ENCODE data around the gene SF3A1.
"Not testable (repeated sequence)": the region's sequence is repeated elsewhere in the genome, so short reads cannot be mapped to it uniquely, and the experiment has no call there.

SF3A1 gene

DNA sequence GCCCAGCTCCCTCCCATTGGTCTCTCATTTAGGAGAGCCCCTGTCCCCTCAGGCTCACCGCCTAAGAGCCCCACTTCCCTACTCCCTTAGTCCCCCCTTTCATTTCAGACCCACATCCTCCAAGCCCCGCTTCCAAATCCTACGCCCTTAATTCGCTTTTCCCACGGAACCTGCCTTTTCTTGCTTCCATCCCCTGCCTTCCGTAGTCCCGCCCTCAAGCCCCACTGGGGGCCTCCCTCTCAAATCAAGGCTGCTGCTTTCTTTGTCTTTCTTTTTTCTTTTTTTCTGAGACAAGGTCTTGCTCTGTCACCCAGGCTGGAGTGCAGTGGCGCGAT is 509 bp upstream of the SF3A1 start:
- no peak for DNase-seq (ENCODE audit: low read depth, low spot score)
- H3K27ac ChIP-seq = no peak overlapping the region

DNA sequence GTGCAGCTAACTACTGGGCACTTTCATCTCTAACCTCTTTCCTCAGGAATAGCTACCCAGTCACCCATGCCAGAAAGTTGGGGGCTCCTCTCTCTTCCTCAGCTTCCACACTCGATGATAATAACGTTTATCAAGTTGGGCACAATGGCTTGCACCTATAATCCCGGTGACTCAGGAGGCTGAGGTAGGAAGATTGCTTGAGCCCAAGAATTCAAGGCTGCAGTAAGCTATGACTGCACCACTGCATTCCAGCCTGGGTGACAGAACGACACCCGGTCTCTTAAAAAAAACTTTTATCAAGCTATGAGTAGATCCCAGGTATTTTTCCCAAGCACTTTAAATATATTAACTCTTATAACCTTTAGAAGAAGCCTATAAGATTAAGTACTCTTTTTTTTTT is 2.0 kb downstream of the SF3A1 start:
- no peak overlapping the region for H3K27ac ChIP-seq

GRCh38 chr22:30351226-30351625 is 5.5 kb downstream of the SF3A1 start:
- no peak for DNase-seq (ENCODE audit: low read depth, low spot score)
- H3K27ac ChIP-seq = no peak overlapping the region

More for the DNA sequence above, 2.0 kb downstream of the SF3A1 start:
- DNase-seq (ENCODE audit: low read depth, low spot score) = no peak

- H3K27ac ChIP-seq = no peak overlapping the region
- DNase-seq (ENCODE audit: low read depth, low spot score) = no peak
Measured at GRCh38 chr22:30348809-30349208, 7.9 kb downstream of the SF3A1 start.

DNA sequence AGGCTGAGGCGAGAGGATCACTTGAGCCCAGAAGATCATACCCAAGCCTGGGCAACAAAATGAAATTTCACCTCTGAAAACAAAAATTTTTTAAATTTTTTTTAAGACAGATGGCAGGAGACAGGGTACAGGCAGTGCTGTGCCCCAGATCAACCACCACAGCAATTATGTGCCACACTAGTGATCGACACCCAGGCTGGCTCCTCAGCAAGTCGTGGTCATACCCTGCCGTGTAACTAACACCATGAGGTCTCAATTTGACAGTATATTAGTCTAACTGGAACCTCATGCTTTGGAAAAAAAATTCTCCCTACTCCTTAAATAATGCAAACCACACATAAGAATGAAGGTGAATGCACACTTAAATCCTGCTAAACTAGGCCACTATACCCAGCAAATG is 8.3 kb downstream of the SF3A1 start:
- no peak overlapping the region for H3K27ac ChIP-seq

GRCh38 chr22:30347255-30347892 is 9.3 kb downstream of the SF3A1 start:
- no peak for DNase-seq (ENCODE audit: low read depth, low spot score)
- no peak overlapping the region for H3K27ac ChIP-seq

More for the DNA sequence above, 8.3 kb downstream of the SF3A1 start:
- no peak for DNase-seq (ENCODE audit: low read depth, low spot score)

- no peak for DNase-seq (ENCODE audit: low read depth, low spot score)
- H3K27ac ChIP-seq = no peak overlapping the region
Measured at GRCh38 chr22:30344447-30345200, 12.1 kb downstream of the SF3A1 start.

- H3K27ac ChIP-seq = no peak overlapping the region
- no peak for DNase-seq (ENCODE audit: low read depth, low spot score)
Measured at GRCh38 chr22:30340911-30341685, 15.6 kb downstream of the SF3A1 start.

GRCh38 chr22:30338802-30339201 is 17.9 kb downstream of the SF3A1 start:
- DNase-seq (ENCODE audit: low read depth, low spot score) = no peak
- H3K27ac ChIP-seq = no peak overlapping the region

- H3K27ac ChIP-seq = not testable (repeated sequence)
Measured at GRCh38 chr22:30338341-30338740, 18.4 kb downstream of the SF3A1 start.

DNA sequence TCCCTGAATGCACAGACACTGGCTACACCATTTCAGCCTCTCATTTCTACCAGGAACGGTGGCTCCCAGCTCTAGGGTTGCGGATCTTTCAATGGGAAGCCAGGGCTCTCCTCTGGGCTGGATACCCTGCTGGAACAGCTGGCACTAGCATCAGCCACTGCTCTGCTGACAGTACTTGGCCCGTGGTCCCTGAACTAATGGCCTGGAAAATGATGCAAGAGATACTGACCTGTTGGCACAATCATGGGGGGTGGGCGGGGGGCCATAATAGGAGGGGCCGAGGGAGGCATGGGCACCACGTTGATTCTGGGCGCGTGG is 19.3 kb downstream of the SF3A1 start:
- DNase-seq (ENCODE audit: low read depth, low spot score) = no peak
- H3K27ac ChIP-seq = no peak overlapping the region

More at GRCh38 chr22:30338341-30338740, 18.4 kb downstream of the SF3A1 start:
- not testable (repeated sequence) for DNase-seq (ENCODE audit: low read depth, low spot score)

DNA sequence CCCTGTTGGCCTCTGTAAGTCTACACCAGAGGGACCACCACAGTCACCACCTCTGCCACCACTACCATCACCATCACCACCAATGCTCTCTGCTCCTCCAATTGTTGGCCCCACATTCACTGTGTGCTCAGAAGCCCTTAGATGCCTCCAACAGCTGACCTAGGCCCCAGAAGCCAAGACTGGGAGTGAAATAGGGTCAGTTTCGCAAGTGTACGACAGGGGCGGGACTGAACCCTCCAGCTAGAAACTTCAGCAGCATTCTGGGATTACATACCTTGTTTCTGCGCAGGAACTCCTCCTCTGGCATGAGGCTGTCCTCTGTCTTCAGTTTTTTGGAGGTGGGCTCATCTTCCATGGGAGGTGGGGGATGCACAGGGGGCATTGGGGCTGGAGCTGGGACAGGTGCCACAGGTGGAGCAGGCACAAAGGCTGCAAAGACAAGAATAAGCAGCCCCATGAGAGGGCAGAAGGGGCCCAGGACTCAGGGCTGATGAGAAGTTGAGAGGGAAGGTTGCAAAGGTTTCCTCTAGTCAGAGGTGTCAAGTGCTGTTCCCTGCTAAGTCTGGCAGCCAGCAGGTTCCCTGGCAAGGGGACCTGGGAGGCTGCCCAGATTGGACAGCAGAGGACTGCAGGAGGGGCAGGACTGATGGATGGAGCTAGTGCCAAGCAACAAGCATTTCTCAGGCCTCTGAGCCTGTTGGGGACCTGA is 19.8 kb downstream of the SF3A1 start:
- no peak for DNase-seq (ENCODE audit: low read depth, low spot score)
- H3K27ac ChIP-seq = no peak overlapping the region

GRCh38 chr22:30335236-30335635 is 21.5 kb downstream of the SF3A1 start:
- H3K27ac ChIP-seq = no peak overlapping the region

DNA sequence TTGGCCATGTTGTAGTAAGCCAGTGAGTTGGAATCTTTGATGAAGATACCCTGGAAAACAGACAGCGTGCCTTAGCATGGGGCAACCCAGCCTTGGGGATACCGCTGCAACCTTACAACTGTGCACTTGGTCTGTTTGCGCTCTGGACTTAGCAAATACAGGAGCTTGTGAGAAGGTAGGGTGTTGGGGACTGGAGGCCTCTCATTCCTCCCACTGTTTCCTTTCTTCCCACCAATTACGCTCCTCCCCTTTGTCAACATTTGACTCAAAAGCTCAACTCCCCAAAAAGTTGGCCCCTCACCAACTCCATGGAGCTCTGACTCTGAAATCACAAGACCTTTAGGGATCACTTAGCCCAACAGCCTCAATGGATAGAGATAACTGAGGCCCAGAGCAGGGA is 22.0 kb downstream of the SF3A1 start:
- DNase-seq (ENCODE audit: low read depth, low spot score) = no peak
- H3K27ac ChIP-seq = no peak overlapping the region

More at GRCh38 chr22:30335236-30335635, 21.5 kb downstream of the SF3A1 start:
- DNase-seq (ENCODE audit: low read depth, low spot score) = no peak

- no peak for DNase-seq (ENCODE audit: low read depth, low spot score)
- H3K27ac ChIP-seq = no peak overlapping the region
Measured at GRCh38 chr22:30333707-30334087, 23.0 kb downstream of the SF3A1 start.

DNA sequence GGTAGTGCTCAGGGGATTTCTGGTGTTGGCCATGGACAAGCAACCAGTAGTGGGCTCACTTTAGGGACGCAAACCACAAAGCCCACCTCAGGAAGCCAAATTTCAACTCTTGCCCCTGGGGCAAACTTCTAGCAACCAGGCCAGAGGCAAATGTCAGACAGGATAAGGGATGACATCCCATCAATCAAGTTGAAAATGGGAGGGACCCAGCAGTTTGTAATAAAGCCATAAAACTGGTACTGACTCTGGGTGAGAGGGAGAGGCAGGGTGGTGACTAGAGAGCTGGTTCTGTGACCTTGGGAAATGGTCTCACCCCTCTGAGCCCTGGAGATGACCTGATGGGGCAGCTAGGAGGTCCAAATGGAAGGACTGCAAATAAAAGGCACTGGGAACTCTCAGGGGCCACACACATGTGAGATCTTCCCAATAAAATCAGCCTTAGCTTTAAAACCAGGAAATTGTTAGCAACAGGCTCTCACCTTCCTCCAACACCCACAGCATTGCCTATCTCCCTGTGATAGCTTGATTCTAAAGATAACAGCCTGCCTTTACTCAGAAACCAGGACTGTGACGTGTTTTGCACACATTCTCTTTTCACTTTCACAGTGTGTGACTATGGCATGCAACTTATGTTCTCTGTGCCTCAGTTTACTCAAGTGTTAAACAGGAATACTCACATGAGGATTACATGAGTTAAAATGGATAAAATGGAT is 23.5 kb downstream of the SF3A1 start:
- DNase-seq (ENCODE audit: low read depth, low spot score) = no peak
- H3K27ac ChIP-seq = no peak overlapping the region

- DNase-seq (ENCODE audit: low read depth, low spot score) = no peak
- H3K27ac ChIP-seq = no peak overlapping the region
Measured at GRCh38 chr22:30332551-30332950, 24.1 kb downstream of the SF3A1 start.

DNA sequence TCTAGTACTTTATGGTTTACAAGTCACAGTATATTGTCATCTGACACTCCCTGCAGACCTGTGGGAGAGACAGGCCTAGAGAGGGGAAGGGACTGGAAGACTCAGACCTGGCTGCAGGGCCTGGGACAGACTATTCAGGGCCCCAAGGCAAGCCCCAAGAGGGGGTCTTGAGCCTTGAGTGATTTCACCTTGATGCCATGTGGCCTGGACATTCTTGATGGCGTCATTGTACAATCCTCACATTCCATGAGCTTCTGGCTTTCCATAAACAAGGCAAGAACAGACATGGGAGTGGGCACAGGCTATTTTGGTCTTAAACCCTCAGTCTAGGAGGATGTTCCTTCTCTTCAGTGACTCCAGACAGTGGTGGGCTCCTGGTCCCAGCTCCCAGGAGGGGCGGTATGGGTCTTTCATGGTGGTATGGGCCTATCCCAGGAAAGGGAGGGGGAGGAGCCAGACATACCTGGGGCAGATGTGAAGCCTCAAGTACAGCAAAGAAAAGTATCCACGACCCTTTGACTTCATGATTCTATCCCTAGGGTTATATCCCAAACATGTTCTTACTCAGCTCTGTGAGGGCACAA is 28.1 kb downstream of the SF3A1 start:
- peak overlapping the region; percentile 73 for H3K27ac ChIP-seq
- no peak for DNase-seq (ENCODE audit: low read depth, low spot score)

DNA sequence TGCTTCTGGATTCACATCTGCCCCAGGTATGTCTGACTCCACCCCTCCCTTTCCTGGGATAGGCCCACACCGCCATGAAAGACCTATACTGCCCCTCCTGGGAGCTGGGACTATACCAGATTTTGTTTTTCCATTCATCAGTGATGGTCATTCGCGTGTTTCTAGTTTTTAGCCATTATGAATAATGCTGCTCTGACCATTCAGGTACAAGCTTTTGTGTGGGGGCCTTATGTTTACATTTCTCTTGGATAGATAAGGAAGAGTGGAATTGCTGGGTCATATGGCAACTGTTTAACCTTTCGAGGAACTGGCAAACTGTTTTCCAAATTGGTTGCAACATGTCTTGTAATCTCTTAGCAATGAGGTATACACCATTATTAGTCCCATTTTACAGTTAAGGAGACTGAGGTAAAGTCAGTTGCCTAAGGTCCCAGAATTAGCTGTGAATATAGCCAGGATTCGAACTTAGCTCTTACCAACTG is 28.8 kb downstream of the SF3A1 start:
- peak overlapping the region; percentile 73 for H3K27ac ChIP-seq
- DNase-seq (ENCODE audit: low read depth, low spot score) = no peak

Measured in epithelial cell of prostate (primary cell).